Activated CD4-positive, alpha-beta T cell treated with anti-CD3 and anti-CD28 coated beads, Interleukin-2, amount 10 ng/mL, durations not matched to agents 24 days and 14 days (primary cell): ENCODE results near the gene TMEM51. TPM values are rescaled to one million over a fixed set of nuclear protein-coding genes. Genes with fewer than 3 reads are reported as not detected.
A peak's percentile ranks its signal among the peaks of the same experiment; 100 is the strongest.

Source experiments
- DNase-seq: peaks from one replicate; pipeline ENCODE4 v3.0.0; 2022
- H3K27ac Mint-ChIP-seq: one replicate; pipeline ENCODE4 v1.8.0; 2022; ENCODE audit warnings: mild to moderate bottlenecking, mixed read lengths
- H3K27me3 Mint-ChIP-seq: one replicate; pipeline ENCODE4 v1.8.0; 2022; ENCODE audit warnings: mixed read lengths
- H3K36me3 Mint-ChIP-seq: one replicate; pipeline ENCODE4 v1.8.0; 2022; ENCODE audit warnings: low read depth, mild to moderate bottlenecking, mixed read lengths
- H3K4me1 Mint-ChIP-seq: one replicate; pipeline ENCODE4 v1.8.0; 2021; ENCODE audit warnings: mixed read lengths
- H3K4me3 Mint-ChIP-seq: one replicate; pipeline ENCODE4 v1.8.0; 2022; ENCODE audit warnings: mild to moderate bottlenecking, moderate library complexity, mixed read lengths
- H3K9me3 Mint-ChIP-seq: one replicate; pipeline ENCODE4 v1.8.0; 2021; ENCODE audit warnings: mixed read lengths
- intact Hi-C: fragments of 100-400 bp; cut with micrococcal nuclease; formaldehyde crosslinking; loops from one replicate; pipeline ENCODE4 v1.15.1; 2023
- total RNA-seq: library from RNA; stranded (reverse); gene quantifications from 2 replicates; pipeline ENCODE4 v1.2.3, GENCODE V29; 2022

Gene TMEM51
- total RNA-seq, 1 donor from 2014 or later: 0.14 TPM

DNA sequence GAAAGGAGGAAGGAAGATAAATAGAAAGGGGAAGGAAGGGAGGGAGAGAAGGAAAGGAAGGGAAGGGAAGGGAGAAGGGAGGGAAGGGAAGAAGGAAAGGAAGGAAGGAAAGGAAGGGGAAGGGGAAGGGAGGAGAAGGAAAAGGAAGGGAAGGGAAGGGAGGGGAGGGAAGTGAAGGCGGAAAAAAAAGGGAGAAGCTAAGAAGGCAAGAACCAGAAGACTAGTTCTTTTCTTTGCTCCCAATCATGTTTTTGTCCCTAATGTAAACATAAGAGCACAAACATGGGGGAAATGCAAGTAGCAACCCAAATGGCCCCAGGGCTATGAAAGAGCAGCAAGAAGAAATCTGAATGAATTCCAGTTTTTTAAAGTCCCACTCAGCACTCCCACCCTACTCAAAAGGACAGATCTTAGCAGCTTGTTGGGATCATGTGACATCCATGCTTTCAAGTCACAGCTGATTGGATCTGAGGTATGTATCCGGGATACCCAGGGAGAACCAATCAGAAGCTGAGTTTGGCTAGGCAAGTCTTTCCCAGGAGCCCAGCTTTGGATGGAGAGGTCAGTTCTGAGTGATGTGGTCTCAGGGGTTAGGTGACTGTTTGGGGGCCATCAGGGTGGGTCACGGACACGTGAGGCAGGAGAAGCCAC, 69.2 kb downstream of the TMEM51 start:
- H3K9me3 Mint-ChIP-seq: no peaks in the 10 kb centered on the region
- DNase-seq: no peak
- peaks cover 5% of the 10 kb centered on the region for H3K4me1 Mint-ChIP-seq
- H3K4me3 Mint-ChIP-seq: no peak overlapping the region
- intact Hi-C loops: no loop called here
- H3K27me3 Mint-ChIP-seq: peaks cover 31% of the 10 kb centered on the region
- no peaks in the 10 kb centered on the region for H3K36me3 Mint-ChIP-seq
- H3K27ac Mint-ChIP-seq: no peak overlapping the region

DNA sequence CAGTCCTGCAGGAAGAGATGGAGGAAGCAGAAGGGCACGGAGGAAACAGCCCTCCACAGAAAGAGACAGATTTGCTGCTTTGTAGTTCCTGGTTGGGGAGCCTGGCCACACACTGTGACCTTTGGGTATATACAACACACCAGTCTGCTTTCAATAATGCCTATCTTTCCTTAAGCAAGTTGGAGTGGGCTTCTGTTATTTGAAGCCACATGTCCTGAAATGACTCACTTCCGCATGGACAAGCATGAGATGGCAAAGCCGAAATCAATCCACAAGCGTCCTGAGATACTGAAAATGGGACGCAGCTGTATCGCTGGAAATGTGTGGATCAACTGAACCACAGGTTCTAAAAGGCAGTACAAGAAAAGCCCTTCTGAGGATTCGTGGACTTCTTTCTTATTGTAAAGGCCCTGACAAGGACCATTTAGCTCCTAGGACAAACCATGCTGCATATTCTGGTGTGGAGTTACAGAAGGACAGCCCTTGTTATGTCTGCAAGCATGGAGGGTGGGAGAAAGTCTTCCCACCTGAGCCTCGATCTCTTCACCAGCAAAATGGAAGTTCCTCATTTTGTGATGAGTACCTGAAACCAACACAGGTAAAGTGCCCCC, 70.8 kb downstream of the TMEM51 start:
- intact Hi-C loops: no loop called here
- peaks cover 3% of the 10 kb centered on the region for H3K4me1 Mint-ChIP-seq
- no peak overlapping the region for H3K4me3 Mint-ChIP-seq
- peak overlapping the region; percentile 36 for H3K27ac Mint-ChIP-seq
- peaks cover 26% of the 10 kb centered on the region for H3K27me3 Mint-ChIP-seq
- no peaks in the 10 kb centered on the region for H3K36me3 Mint-ChIP-seq
- H3K9me3 Mint-ChIP-seq: no peaks in the 10 kb centered on the region
- no peak for DNase-seq

GRCh38 chr1:15224974-15225373, 71.4 kb downstream of the TMEM51 start:
- H3K4me3 Mint-ChIP-seq: no peak overlapping the region
- intact Hi-C loops: no loop called here
- no peaks in the 10 kb centered on the region for H3K36me3 Mint-ChIP-seq
- H3K27me3 Mint-ChIP-seq: peaks cover 30% of the 10 kb centered on the region
- H3K4me1 Mint-ChIP-seq: peaks cover 3% of the 10 kb centered on the region
- DNase-seq: no peak
- H3K27ac Mint-ChIP-seq: peak overlapping the region; percentile 36
- no peaks in the 10 kb centered on the region for H3K9me3 Mint-ChIP-seq

DNA sequence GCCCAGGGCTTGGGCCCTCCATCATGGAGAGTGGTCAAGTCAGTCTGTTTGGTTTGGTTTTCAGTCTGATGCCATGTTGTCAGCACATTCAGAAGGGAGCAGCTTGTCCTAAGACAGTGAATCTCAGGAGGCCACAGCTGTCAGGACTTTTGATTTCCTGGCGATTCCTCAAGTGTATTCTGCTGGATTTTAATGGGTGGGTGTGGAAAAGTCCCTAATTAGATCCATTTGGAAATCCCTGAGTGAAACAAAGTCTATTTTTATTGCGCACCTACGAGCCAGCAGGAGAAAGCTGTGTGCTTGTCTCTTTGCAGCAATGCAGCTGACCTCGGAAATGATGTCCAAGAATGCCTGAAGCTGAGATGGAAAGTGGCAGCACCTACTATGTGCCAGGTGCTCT, 71.9 kb downstream of the TMEM51 start:
- Mint-ChIP-seq H3K27me3 (peaks cover 31% of the 10 kb centered on the region), H3K9me3 (no peaks in the 10 kb centered on the region), H3K27ac (no peak overlapping the region), H3K4me1 (peaks cover 3% of the 10 kb centered on the region), H3K36me3 (no peaks in the 10 kb centered on the region), H3K4me3 (no peak overlapping the region)
- intact Hi-C loops: no loop called here
- no peak for DNase-seq

- Mint-ChIP-seq H3K4me1 (peaks cover 8% of the 10 kb centered on the region), H3K4me3 (no peak overlapping the region), H3K36me3 (no peaks in the 10 kb centered on the region), H3K27ac (no peak overlapping the region), H3K9me3 (no peaks in the 10 kb centered on the region), H3K27me3 (peaks cover 28% of the 10 kb centered on the region)
- no peak for DNase-seq
- intact Hi-C loops: no loop called here
Measured at GRCh38 chr1:15226388-15227255, 73.1 kb downstream of the TMEM51 start.

GRCh38 chr1:15229707-15230131, 76.2 kb downstream of the TMEM51 start:
- H3K27ac Mint-ChIP-seq: no peak overlapping the region
- H3K36me3 Mint-ChIP-seq: no peaks in the 10 kb centered on the region
- H3K4me3 Mint-ChIP-seq: no peak overlapping the region
- no peaks in the 10 kb centered on the region for H3K9me3 Mint-ChIP-seq
- intact Hi-C loops: loop anchor here (5.0 kb wide), 1 partner anchor 117 kb away; no protein-coding TSS in a partner anchor
- H3K27me3 Mint-ChIP-seq: peaks cover 25% of the 10 kb centered on the region
- peaks cover 18% of the 10 kb centered on the region for H3K4me1 Mint-ChIP-seq
- DNase-seq: no peak

- H3K4me1 Mint-ChIP-seq: peaks cover 17% of the 10 kb centered on the region
- H3K27me3 Mint-ChIP-seq: peaks cover 34% of the 10 kb centered on the region
- H3K9me3 Mint-ChIP-seq: no peaks in the 10 kb centered on the region
- H3K4me3 Mint-ChIP-seq: no peak overlapping the region
- peak overlapping the region; percentile 42 for H3K27ac Mint-ChIP-seq
- no peaks in the 10 kb centered on the region for H3K36me3 Mint-ChIP-seq
- peak; percentile 79 for DNase-seq
- intact Hi-C loops: loop anchor here (1.0 to 5.0 kb wide), 3 partner anchors 18 to 119 kb away; no protein-coding TSS in a partner anchor
Measured at GRCh38 chr1:15231714-15232201, 78.2 kb downstream of the TMEM51 start.

- DNase-seq: no peak
- H3K27ac Mint-ChIP-seq: no peak overlapping the region
- intact Hi-C loops: loop anchor here (5.0 kb wide), 1 partner anchor 121 kb away; no protein-coding TSS in a partner anchor
- peaks cover 38% of the 10 kb centered on the region for H3K27me3 Mint-ChIP-seq
- no peaks in the 10 kb centered on the region for H3K36me3 Mint-ChIP-seq
- no peak overlapping the region for H3K4me3 Mint-ChIP-seq
- no peaks in the 10 kb centered on the region for H3K9me3 Mint-ChIP-seq
- H3K4me1 Mint-ChIP-seq: peaks cover 17% of the 10 kb centered on the region
Measured at GRCh38 chr1:15233689-15234088, 80.1 kb downstream of the TMEM51 start.

GRCh38 chr1:15236321-15236721, 82.8 kb downstream of the TMEM51 start:
- no peaks in the 10 kb centered on the region for H3K36me3 Mint-ChIP-seq
- no peak overlapping the region for H3K27ac Mint-ChIP-seq
- no peak for DNase-seq
- peaks cover 15% of the 10 kb centered on the region for H3K4me1 Mint-ChIP-seq
- H3K27me3 Mint-ChIP-seq: peaks cover 40% of the 10 kb centered on the region
- intact Hi-C loops: no loop called here
- H3K9me3 Mint-ChIP-seq: no peaks in the 10 kb centered on the region
- H3K4me3 Mint-ChIP-seq: no peak overlapping the region

DNA sequence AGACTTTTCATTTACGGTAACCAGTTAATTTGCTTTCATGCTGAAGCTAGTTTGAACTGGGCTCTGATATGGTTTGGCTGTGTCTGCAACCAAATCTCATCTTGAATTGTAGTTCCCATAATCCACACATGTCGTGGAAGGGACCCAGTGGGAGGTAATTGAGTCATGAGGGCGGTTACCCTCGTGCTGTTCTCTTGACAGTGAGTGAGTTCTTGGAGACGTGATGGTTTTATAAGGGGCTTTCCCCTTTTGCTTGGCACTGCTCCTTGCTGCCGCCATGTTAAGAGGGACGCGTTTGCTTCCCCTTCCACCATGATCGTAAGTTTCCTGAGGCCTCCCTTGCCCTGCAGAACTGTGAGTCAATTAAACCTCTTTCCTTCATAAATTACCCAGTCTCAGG, 83.2 kb downstream of the TMEM51 start:
- Mint-ChIP-seq H3K9me3 (no peaks in the 10 kb centered on the region), H3K4me3 (no peak overlapping the region), H3K27ac (no peak overlapping the region), H3K36me3 (no peaks in the 10 kb centered on the region), H3K27me3 (peaks cover 43% of the 10 kb centered on the region), H3K4me1 (peaks cover 10% of the 10 kb centered on the region)
- DNase-seq: no peak
- intact Hi-C loops: no loop called here

GRCh38 chr1:15238789-15239188, 85.2 kb downstream of the TMEM51 start:
- Mint-ChIP-seq H3K4me1 (peaks cover 8% of the 10 kb centered on the region), H3K9me3 (no peaks in the 10 kb centered on the region), H3K27me3 (peaks cover 53% of the 10 kb centered on the region), H3K36me3 (no peaks in the 10 kb centered on the region), H3K27ac (no peak overlapping the region), H3K4me3 (no peak overlapping the region)
- intact Hi-C loops: no loop called here
- DNase-seq: no peak

- Mint-ChIP-seq H3K4me3 (no peak overlapping the region), H3K27me3 (peaks cover 59% of the 10 kb centered on the region), H3K27ac (no peak overlapping the region), H3K9me3 (no peaks in the 10 kb centered on the region), H3K36me3 (peaks cover 3% of the 10 kb centered on the region), H3K4me1 (peaks cover 16% of the 10 kb centered on the region)
- intact Hi-C loops: no loop called here
- no peak for DNase-seq
Measured at GRCh38 chr1:15242766-15243165, 89.2 kb downstream of the TMEM51 start.

GRCh38 chr1:15243275-15244043, 89.9 kb downstream of the TMEM51 start:
- Mint-ChIP-seq H3K4me1 (peaks cover 22% of the 10 kb centered on the region), H3K36me3 (peaks cover 3% of the 10 kb centered on the region), H3K27me3 (peaks cover 59% of the 10 kb centered on the region), H3K4me3 (no peak overlapping the region), H3K27ac (no peak overlapping the region), H3K9me3 (no peaks in the 10 kb centered on the region)
- DNase-seq: no peak
- intact Hi-C loops: no loop called here
